OCI-LY3 (cell line): Measurements from ENCODE around the gene RASL12.

Experiments
- CTCF ChIP-seq: fragments of 200-600, 300-600 bp; sonication (generic); IDR thresholded peaks from 2 replicates; pipeline ENCODE4 v1.5.1; 2014; ENCODE audit warnings: antibody characterized with exemption, low read length, low read depth
- EZH2phosphoT487 ChIP-seq: fragments of 200-600 bp; shearing (Covaris generic); IDR thresholded peaks from 2 replicates; pipeline ENCODE4 v1.6.1; 2018; ENCODE audit warnings: antibody characterized with exemption, mixed run types, low read depth

GRCh38 chr15:65076486-65077290 is 8.9 kb upstream of the RASL12 start, which contains the start of gene KBTBD13:
- TF ChIP-seq EZH2phosphoT487 (no peak), CTCF (no peak)
